Ectodermal cell (in vitro differentiated cells): ENCODE measurements around the gene OTX2. TPM values are rescaled to one million over a fixed set of nuclear protein-coding genes. Genes with fewer than 3 reads are reported as not detected.

Source experiments
- H3K27ac ChIP-seq: 2 replicates; pipeline ENCODE4 v1.7.0; 2013; ENCODE audit warnings: mild to moderate bottlenecking, low read depth, low read length; ENCODE audit not compliant: insufficient read depth, poor library complexity, severe bottlenecking
- H3K27me3 ChIP-seq: 2 replicates; pipeline ENCODE4 v1.7.0; 2013; ENCODE audit warnings: mild to moderate bottlenecking, low read length; ENCODE audit not compliant: insufficient read depth, control insufficient read depth, poor library complexity, severe bottlenecking
- H3K36me3 ChIP-seq: one replicate; pipeline ENCODE4 v1.7.0; 2013; ENCODE audit warnings: low read length; ENCODE audit not compliant: control insufficient read depth, insufficient read depth
- H3K4me1 ChIP-seq: one replicate; pipeline ENCODE4 v1.7.0; 2013; ENCODE audit warnings: low read length; ENCODE audit not compliant: control insufficient read depth, insufficient read depth
- H3K4me3 ChIP-seq: 2 replicates; pipeline ENCODE4 v1.7.0; 2013; ENCODE audit warnings: low read depth, low read length, control low read depth; ENCODE audit not compliant: insufficient read depth
- H3K9me3 ChIP-seq: 2 replicates; pipeline ENCODE4 v1.7.0; 2013; ENCODE audit warnings: mild to moderate bottlenecking, low read length, moderate library complexity; ENCODE audit not compliant: control insufficient read depth
- WGBS, 2 experiments: methylation state at CpG; one replicate each; pipeline ENCODE4 v1.1.7; 2013; ENCODE audit warnings: missing lambda C conversion rate in 2 of 2; 5-methylcytosine and 5-hydroxymethylcytosine counted together
- polyA plus RNA-seq, 4 experiments: library from polyadenylated mRNA; stranded (reverse); fragments of 50-300 nt; gene quantifications; one replicate each; pipeline ENCODE4 v1.2.3, GENCODE V29; 2013

Gene OTX2
- polyA plus RNA-seq (2013, experiment 1 of 4): 356 TPM
- 485 TPM for polyA plus RNA-seq (2013, experiment 2 of 4)
- polyA plus RNA-seq (2013, experiment 3 of 4): 315 TPM
- polyA plus RNA-seq (2013, experiment 4 of 4): 387 TPM

DNA sequence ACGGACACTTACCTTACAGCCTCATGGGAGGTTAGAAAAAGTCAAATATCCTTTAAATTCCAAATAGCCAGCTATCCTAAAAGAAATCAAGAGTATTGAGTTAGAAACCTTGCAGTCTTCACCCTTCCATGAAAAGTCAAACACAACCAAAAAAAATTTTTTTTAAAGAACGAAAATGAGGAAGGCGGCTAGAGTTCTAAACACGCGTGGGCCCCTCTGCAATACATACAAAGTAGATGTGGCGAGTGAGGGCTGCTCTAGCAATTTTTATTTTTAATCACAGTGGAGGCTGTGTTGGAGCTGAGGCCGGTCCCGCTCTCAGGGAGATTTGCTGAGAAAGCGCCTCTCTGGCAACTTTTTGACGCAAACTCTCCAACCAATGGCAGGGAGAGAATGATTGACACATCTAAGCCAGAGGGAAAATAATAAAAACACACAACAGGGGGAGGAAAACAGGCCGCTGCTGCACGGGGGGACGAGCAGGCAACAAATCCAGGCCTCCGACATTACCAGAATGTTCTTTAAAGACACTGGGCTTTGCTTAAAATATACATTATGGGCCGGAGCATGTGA is at the start of gene OTX2:
Gene OTX2, minus strand, starts transcription at position 333 of the 573 bp plus-strand sequence. CDS start 5,023 bp downstream, outside the sequence.
- H3K9me3 ChIP-seq: no peaks in the 10 kb centered on the region
- H3K4me3 ChIP-seq: peak within 1 kb of the TSS; percentile 83
- H3K36me3 ChIP-seq: peaks cover 2% of the 10 kb centered on the region
- 3% methylated on average over 13 to 15 of the region's 15 CpGs for WGBS, 2 experiments
- H3K4me1 ChIP-seq: peaks cover 18% of the 10 kb centered on the region
- H3K27ac ChIP-seq: peak within 1 kb of the TSS; percentile 69
- H3K27me3 ChIP-seq: peaks cover 100% of the 10 kb centered on the region

DNA sequence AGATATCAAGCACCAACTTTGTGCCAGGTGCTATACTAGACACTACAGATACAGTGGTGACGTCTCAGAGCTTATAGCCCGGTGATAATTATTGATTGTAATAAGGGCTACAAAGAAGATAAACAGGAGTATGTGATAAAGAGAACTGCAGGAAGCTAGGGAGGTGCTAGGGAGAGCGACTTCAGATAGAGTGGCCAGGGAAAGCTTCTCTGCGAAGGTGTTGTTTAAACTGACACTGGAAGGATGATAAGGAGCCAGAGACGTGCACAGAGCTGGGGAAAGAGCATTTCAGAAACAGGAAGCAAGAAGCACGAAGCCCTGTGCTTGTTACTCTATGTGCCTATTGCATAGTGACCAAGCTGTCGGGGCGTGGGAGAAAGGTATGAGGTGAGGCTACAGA is 48.1 kb upstream of the OTX2 start:
- H3K4me1 ChIP-seq: peaks cover 38% of the 10 kb centered on the region
- WGBS, 2 experiments: 77 to 78% methylated on average over 8 of the region's 8 CpGs
- peaks cover 32% of the 10 kb centered on the region for H3K27me3 ChIP-seq

DNA sequence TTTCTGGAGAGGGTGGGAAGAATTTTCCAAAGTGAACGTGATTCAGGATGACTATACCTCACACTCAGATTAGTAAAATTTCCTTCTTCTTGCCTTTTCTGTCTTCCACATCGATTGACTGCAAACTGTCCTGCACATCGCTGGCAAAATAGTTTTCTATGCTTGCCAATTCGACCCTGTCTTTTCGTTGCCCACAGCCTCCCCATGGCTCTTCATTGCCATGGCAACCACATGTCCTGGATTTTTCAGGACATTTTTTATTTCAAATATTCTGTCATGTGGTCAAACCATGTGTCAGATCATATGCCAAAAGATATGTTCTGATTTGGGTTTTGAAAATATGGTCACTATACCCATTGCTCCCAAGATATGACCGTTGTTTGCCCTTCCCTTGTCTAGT is 46.9 kb upstream of the OTX2 start:
- H3K27ac ChIP-seq: no peak overlapping the region
- 81 to 88% methylated on average over 5 to 6 of the region's 6 CpGs for WGBS, 2 experiments
- no peak overlapping the region for H3K4me3 ChIP-seq

More for the DNA sequence above, 48.1 kb upstream of the OTX2 start:
- H3K27ac ChIP-seq: no peak overlapping the region
- H3K9me3 ChIP-seq: no peaks in the 10 kb centered on the region
- no peaks in the 10 kb centered on the region for H3K36me3 ChIP-seq
- no peak overlapping the region for H3K4me3 ChIP-seq

DNA sequence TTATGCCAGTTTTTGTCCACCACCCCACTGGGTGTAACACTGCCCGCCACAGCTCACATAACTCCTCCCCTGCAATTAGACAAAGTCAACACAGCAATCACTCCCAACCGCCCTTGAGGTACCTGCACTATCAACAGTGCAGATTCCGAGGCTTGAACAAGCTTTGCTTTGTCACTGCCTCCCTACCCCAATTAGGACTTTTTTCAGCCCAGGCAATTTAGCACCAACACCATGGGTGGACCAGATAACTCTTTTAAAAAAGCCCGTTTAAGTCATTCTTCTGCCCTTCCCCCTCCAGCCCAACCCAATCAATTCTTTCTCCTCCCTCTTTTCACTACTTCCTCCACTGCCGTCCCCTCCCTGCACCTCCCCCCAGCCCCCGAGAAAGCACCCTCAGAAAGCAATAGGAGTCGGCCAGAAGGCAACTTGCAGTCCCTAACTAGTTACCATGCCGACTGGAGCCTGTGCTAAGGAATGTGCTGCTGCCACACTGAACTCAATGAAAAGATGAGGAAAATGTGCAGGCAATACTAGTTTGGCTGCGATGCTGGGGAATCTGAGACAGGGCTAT is 45.7 kb upstream of the OTX2 start:
- Histone ChIP-seq H3K4me1 (peaks cover 38% of the 10 kb centered on the region), H3K36me3 (no peaks in the 10 kb centered on the region), H3K27me3 (peaks cover 40% of the 10 kb centered on the region), H3K27ac (peak overlapping the region; percentile 71), H3K4me3 (peak overlapping the region; percentile 16), H3K9me3 (no peaks in the 10 kb centered on the region)
- WGBS, 2 experiments: 1% methylated on average over 9 of the region's 9 CpGs

More for the DNA sequence above, 46.9 kb upstream of the OTX2 start:
- Histone ChIP-seq H3K36me3 (no peaks in the 10 kb centered on the region), H3K9me3 (no peaks in the 10 kb centered on the region), H3K4me1 (peaks cover 38% of the 10 kb centered on the region), H3K27me3 (peaks cover 40% of the 10 kb centered on the region)

DNA sequence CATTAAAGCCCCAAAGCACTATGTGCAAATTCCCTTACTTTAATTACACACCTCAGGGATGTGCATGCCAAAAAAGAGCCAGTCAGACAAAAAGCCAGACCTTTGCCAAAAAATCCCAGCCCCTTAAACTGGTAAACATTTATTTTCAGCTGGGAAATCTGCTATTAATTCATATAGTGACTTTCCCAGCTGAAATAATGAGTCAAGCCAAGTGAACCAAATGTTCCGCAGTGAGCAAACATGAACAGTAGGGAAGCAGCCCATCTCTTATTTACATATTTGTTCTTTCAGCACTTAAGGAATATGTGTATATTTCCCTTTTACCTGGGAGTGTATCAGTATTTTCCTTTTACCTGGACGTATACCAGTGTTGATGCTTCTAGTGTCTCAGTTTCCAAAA is 44.0 kb upstream of the OTX2 start:
- Histone ChIP-seq H3K4me1 (peaks cover 38% of the 10 kb centered on the region), H3K9me3 (no peaks in the 10 kb centered on the region), H3K4me3 (no peak overlapping the region), H3K27ac (no peak overlapping the region), H3K36me3 (no peaks in the 10 kb centered on the region), H3K27me3 (peaks cover 46% of the 10 kb centered on the region)
- WGBS, 2 experiments: 50 to 57% methylated on average over 2 of the region's 2 CpGs

DNA sequence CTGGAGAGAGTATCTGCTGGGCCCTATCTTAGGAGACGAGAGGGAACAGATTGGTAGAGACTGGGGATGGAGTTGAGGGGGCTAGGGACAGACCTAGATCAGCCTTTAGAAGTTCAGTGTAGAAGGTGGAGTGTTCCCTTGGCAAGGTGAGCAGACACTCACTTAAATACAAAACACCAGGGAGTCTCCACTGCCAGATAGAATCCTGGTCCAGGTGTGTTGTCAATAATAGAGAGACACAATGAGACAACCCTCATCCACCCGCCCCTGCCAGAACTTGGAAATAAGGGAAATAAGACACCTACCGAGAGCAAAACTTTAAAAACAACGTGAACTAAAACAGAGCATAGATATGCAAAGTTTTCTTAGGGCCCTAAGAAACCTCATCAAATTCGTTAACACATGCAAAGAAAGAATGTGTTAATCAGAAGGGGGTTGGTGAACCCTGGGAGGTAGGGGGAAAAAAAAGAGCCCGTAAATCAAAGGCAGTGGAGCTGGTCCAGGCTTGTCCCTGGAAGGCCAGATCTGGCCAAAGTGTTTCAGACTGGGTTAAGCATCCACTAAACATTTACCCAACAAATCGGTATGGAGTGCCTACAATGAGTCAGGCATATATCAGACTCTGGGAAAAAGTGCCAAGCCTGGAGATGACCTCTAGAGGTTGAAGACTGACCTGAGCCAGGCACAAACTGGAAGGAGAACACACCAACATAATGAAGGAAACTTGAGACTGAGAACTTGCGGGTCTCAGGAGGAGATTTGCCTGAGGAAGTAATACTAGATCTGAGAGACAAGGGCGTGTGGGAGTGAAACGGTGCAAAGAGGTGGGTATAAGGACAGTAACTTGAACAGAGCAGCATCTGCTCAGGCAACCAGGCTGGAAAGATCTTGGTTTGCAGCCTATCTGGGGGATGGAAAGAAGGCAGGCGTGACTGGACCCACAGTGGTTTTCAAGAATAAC is 37.0 kb upstream of the OTX2 start:
- H3K27me3 ChIP-seq: peaks cover 46% of the 10 kb centered on the region
- H3K4me3 ChIP-seq: no peak overlapping the region
- no peaks in the 10 kb centered on the region for H3K9me3 ChIP-seq
- H3K36me3 ChIP-seq: no peaks in the 10 kb centered on the region
- no peak overlapping the region for H3K27ac ChIP-seq
- peaks cover 11% of the 10 kb centered on the region for H3K4me1 ChIP-seq
- 27 to 30% methylated on average over 10 to 11 of the region's 11 CpGs for WGBS, 2 experiments

DNA sequence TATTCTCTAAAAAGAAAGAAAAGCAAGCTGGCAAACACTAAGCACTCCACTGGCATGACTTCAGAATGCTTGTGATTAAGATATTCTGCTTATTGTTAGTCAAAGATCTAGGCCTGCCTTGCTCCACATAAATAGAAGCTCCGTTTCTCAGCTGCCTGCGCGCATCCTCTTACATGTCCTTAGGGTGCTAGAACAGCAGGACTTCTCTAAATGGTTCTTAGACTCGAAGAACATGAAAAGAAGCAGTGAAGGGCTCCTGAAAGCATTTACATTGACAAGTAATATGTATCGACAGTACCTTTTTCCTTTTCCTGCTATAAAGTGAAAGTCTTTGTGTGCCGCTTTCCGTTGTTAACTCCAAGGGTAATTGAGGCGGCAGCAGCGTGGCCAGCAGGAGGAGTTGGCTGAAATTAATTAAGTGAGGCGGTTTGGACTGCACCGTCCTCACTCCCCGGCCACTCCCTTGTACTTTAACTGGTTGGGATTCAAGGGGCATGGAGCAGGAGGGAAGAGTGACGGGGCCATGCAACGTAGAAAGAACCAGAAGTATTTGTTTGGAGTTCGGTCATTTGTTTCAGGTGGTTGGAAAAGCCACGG is 34.2 kb upstream of the OTX2 start:
- Histone ChIP-seq H3K9me3 (no peaks in the 10 kb centered on the region), H3K4me1 (peaks cover 11% of the 10 kb centered on the region), H3K4me3 (no peak overlapping the region), H3K36me3 (no peaks in the 10 kb centered on the region), H3K27ac (no peak overlapping the region), H3K27me3 (peaks cover 38% of the 10 kb centered on the region)
- WGBS, 2 experiments: 56 to 57% methylated on average over 16 of the region's 16 CpGs

DNA sequence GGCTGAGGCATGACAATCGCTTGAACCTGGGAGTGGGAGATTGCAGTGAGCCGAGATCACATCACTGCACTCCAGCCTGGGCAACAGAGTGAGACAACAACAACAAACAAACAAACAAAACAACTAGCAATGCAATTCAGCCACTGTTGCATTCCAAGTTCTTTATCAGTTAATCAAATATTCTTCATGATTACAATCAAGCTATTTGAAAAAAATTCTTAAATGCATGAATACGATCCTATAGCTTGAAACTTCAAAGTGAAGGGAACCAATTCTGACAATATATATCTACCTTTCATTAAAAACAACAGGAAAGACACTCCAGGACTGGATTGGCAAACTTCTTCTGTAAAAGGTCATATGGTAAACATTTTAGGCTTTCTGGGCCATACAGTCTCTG is 31.3 kb upstream of the OTX2 start:
- peaks cover 3% of the 10 kb centered on the region for H3K4me1 ChIP-seq
- no peak overlapping the region for H3K4me3 ChIP-seq
- no peaks in the 10 kb centered on the region for H3K9me3 ChIP-seq
- no peak overlapping the region for H3K27ac ChIP-seq
- H3K27me3 ChIP-seq: peaks cover 20% of the 10 kb centered on the region
- 92 to 93% methylated on average over 3 of the region's 3 CpGs for WGBS, 2 experiments
- H3K36me3 ChIP-seq: no peaks in the 10 kb centered on the region

DNA sequence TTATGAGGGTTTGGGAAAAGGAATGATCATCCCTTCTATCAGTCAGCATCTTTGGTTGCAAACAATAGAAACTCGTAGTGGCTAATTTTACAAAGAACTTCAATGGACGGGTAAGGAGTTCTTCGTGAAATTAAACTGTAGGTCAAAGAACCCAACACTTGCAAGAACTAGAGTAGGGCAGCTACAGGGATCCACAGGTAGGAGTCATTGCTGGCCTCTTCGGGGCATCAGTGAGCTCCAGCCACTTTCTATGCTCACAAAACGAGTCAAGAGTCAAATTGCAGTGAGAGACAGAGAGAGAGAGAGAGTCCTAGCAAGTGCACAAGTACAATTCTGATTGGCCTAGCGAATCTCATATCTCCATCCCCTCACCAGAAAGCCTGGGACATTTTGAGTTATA is 29.9 kb upstream of the OTX2 start:
- H3K36me3 ChIP-seq: no peaks in the 10 kb centered on the region
- 85 to 87% methylated on average over 6 of the region's 6 CpGs for WGBS, 2 experiments
- H3K4me1 ChIP-seq: peaks cover 2% of the 10 kb centered on the region
- peaks cover 8% of the 10 kb centered on the region for H3K27me3 ChIP-seq
- no peak overlapping the region for H3K4me3 ChIP-seq
- H3K9me3 ChIP-seq: no peaks in the 10 kb centered on the region
- H3K27ac ChIP-seq: no peak overlapping the region
